Fibroblast of skin of scalp (primary cell): ENCODE results near the gene BRINP2.

ENCODE experiments used
- DNase-seq: peaks from one replicate; pipeline ENCODE4 v3.0.0-alpha.2; 2013

BRINP2 gene

DNA sequence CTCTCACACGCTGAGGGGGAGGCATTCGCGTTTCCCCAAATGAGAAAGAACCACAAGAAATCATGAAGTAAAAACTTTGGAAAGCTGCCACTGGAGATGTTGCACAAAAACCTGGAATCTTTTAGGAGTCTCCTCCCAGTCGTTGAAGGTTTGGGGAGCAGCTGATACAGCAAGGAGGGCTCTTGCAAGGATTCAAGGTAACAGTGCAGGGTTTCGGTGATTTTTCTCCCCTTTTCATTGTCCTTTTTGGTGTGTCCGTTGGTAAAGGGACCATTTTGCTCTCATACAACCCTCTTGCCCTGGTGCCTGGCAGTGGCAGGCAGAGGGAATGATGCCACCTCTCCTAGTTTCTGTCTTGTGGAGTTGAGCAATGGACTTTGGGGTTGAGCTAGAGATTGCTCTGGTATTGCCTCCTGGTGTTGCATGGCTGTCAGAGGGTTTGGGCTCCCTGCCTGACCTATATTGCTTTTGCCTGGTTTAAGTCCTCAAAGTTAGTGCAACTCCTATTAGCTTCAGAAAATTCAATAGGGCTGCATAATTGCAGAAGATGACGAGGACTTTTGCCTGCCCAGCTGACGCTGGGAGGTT, 872 bp downstream of the BRINP2 start:
- no peak for DNase-seq

DNA sequence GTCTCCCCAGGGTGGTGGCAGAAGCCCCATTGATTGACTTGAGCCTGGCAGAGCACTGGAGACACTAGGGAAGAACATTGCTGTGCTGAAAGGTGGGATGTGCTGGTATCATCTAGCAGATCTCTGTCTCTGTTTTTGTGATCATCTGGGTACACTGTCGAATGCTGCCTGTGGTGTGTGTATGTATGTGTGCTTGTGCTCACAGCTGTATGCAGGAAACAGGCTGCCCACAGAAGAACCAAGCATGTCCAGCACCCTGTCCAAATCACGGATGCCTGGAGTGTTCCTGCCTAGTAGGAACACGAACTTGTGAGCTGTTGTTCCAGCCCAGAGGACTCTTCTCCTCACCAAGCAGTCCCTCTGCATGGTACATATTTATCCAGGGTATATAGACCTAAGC, 1.5 kb downstream of the BRINP2 start:
- no peak for DNase-seq

DNA sequence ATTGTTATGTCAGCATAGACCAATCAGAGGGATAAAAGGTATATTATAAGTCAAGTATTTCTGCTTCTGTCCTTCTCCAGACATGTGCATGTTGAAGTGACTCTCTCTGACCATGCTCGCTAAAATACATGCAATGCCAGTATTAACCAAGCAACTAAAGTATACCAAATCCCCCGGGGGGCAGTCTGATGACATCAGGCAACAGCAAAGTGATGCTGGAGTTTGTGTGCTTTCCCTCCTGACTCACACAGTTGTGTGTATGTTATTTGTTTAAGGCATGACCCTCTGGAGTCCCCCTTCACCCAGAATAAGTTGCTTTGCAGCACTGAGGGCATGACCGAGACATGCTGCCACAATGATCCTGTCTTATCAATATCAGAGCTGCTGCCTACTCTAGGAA, 2.1 kb downstream of the BRINP2 start:
- no peak for DNase-seq

DNA sequence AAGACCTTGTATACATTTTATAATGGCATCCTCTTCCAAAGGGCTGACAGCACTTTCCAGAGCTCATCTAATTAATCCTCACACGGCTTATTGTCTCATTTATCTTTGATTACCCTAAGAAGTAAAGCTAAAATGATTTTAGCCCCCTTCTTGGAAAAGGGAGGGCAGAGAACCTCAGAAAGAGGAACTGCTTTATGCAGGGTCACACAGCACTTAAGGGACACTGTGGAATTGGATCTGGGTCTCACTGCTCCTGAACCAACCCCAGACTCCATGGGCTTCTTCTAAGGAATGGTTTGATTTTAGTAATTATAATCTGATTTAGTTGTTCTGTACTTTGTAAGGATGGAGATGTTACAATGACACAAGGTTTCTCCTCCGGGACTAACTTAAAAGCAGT, 3.2 kb downstream of the BRINP2 start:
- DNase-seq: no peak

DNA sequence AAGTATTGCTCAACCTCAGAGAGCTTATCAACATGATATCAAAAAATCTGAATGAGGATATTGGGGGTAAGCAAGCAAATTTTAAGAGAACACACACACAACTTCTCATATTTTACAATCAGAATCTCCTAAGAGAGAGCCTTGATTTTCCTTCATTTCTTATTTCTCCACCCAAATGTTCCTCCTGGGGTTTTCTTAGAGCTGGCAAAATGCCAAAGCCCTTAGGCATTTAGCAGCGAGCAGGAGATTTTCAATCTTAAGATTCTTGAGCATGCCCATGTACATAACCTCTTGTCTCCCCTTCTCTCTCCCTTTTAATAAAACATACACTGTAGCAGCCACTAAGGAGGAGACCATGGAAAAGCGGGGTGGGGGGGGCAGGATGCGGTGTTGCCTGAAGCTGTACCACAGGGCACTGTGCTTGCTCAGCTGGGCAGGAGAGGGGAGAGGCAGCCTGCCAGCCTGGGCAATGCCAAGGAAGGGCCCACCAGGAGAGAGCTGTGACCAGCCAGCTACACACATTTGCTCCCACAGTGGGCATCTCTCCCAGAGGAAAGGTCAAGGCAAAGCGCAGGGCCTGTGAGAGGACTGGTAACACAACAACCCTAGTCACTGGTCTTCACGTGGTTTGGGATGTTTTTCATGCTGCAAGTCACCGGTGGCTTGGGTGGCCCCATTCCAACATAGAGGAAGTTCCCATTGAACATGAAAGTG, 4.3 kb downstream of the BRINP2 start:
- DNase-seq: no peak

DNA sequence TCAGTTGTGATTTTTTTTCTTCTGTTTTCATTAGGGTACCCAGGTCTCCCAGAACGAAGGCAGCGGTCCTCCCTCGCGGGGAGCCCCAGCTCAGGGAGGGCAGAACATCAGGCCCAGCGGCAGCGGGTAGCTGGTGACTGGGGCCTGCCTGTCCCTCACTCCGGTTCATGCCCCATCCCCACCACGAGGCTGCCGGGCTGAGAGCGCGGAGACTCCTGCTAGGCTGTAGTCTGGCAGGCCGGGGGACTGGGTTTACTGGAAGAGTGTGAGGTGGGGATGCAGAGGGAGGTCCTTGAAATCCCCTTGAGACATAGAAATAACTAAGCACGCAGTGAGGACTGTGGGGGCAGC, 10.5 kb downstream of the BRINP2 start:
- DNase-seq: no peak

DNA sequence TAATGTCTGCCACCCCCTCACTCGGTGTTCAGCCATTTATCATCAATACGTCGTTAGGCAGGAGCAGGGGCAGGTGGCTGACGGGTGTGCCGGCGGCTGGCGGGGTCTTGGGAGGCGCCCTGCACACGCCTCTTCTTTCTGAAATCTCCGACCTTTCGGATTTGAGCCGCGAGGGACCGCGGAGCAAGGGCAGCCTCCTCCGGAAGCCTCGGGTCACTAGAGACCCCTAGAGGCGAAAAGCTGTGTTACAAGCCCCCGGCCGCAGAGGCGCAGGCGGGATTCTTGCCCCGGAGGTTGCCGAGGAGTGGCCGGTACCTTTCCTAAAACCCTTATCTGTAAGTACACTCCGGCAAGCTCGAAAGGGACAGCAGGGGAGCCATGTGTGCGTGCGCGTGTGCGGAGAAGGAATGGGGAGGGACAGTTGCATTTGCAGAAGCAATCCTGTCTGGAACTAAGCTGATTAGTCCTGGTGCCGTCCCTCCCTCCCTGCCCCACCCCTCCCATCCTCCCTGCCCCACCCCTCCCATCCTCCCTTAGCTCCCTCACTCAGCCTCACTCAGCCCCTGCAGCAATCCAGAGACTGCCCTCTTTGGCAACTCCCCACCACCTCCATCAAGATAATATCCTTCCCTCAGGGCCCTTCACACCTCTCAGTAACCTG, 11.0 kb downstream of the BRINP2 start:
- DNase-seq: peak; percentile 55

DNA sequence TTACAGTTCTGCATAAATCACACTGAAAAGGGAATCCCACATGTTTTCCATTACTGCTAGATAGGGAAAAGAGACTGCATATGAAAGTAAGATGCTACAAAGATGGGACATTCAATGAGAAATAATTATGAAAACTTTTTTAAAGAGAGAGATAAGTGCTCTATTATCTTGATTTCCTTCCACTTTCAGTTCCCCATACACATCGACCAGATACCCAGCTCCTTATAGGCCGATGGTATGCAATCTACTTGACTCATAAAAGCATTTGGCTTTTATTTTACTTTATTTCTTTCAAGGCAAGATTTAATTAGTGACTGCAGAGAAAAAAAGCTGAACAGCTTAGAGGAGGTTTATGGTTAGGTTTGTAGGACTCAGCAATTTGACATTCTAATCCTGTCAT, 13.1 kb downstream of the BRINP2 start:
- no peak for DNase-seq

DNA sequence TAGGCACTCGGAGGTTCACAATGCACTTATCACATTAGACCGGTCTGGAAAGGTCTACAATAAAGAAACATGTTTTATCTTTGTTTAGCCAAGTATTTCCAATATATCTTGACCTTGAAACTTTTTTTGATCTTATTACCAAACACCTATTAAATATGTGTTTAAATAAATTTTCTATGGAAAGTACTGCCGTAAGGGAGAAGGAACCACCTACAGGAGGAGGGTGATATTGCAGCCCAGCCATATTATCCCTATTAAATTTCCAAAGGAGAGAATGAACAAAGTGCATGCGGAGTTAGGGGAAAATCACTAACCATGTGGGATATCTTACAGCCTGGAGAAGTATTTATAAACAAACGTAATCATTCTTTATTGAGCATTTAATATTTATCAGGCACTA, 14.5 kb downstream of the BRINP2 start:
- DNase-seq: no peak

DNA sequence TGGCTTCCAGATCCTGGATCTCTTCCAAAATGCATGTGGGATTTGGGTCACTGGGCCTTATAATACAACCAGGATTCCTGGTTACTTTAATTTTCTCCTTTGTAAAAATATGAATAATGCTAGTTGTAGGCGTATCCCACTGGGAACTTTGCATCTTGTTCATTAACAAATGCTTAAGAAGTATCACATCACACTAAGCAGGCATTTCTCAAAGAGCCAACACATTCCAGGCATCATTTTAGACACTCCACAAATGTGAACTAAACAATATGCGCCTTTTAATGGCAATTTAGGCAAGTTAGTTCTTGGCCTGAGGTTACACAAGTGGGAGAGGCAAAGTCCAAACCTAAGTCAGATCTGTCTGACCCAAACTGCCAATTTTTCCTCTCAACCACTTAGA, 15.9 kb downstream of the BRINP2 start:
- DNase-seq: no peak

DNA sequence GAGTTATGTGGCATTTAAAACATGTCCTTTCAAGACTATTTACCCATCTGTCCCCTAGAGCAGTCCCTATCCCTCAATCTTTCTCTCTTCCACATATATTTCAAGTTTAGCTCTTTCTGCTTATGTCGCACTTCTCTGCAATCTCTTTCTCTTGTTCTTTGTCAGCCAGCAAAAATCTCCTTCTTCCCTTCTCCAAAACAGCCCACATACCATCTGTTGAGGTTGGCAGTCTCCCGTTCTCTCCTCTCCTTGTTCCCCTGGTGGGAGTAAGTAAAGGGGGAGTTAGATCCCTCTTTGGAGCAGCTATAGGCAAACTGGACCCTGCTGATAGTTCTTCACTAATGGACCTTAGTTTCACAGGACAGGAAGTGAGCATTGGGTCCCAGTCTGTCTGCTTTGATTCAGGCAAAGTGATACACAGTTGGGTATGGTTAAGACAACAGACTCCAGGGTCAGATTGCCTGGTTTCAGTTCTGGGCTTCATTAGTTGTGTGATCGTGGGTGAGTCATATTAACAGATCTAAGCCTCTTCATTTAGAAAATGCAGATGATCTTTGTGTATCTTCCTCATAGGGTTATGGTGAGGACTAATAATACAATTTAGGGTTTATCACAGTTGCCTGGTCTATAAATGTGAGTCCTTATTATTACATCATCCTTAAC, 19.7 kb downstream of the BRINP2 start:
- DNase-seq: no peak

DNA sequence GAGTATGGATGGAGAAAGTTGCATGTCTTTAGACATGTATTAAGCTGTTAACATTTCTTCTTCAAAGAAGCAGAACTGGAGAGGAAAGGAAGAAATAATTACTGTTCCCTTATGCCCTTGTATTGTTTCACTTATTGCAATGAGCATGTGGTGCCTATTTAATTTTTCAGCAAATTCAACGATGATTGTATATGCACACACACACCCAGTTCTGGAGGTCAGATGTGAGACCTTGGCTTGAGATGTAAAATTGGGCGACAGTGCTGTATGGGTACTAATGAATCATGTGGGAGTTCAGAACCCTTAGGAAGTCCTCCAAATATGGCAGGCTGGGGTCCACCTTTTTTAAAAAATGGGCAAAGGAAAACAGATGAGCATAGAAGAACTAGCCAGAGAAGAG, 27.5 kb downstream of the BRINP2 start:
- DNase-seq: no peak

DNA sequence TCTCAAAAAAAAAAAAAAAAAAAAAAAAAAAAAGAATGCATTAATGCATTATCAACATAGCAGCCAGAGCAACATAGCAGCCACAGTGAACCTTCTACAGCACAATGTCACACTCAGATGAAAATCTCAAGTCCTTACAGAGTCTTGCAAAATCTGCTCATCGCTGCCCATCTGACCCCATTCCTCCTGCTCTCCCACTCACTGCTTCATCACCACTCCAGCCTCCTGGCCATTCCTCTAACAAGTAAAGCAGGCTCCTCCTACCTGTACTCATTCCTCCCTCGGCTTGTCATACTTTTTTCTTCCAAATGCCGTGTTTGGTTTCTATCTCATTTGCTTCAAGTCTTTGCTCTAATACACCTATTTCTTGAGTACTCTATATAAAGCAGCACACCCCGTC, 29.5 kb downstream of the BRINP2 start:
- DNase-seq: no peak

DNA sequence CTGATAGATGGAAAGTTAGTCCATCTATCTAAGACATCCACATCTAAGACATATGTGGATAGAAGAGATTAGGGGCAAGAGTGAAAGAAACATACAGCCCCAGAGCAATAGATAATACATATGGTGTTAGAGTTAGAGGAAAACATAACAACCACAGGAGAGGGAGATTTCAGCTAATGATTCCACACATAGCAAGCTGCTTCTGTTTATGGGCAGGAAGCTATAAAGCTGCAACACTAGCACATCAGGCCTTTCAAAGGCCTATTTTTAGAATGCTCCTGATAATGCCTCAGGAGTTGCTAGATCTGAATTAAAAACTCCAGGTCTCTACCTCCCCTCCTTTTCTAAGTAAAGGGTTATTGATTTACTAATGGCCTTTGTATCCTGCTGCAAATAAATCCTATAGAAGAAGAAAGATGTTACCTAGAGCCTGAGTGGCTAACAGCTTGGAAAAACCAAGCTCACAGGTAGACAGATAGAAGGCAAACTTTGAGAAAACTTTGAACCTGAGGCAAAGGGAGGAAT, 36.1 kb downstream of the BRINP2 start:
- DNase-seq: no peak

DNA sequence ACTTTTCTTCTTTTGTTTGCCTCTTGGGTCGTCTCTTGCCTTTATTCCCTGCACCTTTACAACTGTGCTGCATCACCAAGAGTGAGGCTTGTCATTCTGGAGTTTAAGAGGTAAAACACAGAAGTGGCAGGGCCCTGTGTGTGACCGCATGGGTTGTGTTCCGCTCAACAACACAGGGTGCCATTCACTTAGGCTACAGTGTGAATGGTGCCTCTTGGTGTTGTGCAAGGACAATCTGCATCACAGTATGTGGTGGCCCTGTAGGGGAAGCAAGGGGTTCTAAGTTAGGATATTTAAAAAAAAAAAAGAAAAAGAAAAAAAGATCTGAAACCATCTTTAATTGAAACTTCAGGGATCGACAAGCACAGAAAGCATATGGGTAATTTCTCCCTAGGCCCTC, 38.2 kb downstream of the BRINP2 start:
- no peak for DNase-seq

DNA sequence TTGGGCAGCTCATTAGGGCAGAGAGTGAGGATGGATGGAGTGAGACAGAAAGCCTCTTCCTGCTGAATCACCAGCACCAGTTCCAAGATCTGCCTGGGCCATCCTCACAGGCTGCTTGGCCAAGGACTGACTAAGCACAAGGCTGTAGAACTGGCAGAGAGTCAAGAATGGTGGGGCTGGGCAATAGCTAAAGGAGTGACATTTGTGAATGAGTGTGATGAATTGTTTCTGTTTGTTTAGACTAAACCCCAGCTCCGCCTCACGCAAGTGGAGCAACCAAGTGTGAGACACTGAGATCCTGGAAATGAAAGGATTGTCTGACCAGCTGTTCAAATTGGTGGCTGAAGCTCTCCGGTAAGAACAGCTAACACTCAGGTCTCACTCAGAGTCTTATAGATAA, 38.6 kb downstream of the BRINP2 start:
- DNase-seq: peak; percentile 98

DNA sequence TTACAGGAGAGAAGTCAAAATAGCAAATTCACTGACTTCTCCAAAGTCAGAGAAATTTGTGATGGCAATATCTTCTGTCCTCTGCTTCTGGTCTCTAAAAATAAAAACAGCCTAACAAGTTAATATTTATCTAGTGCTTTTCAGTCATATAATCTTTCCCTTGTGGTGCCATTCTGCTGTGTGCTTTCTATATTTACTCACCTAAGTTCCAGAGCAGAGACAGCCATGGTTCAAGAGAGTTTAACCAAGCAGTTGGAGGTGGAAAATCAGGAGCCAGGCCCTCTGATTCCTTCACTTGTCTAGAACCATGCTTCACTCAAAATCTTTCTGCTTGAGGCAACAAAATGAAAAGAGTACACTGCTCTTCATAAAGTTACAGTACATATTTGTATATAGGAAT, 39.3 kb downstream of the BRINP2 start:
- no peak for DNase-seq

DNA sequence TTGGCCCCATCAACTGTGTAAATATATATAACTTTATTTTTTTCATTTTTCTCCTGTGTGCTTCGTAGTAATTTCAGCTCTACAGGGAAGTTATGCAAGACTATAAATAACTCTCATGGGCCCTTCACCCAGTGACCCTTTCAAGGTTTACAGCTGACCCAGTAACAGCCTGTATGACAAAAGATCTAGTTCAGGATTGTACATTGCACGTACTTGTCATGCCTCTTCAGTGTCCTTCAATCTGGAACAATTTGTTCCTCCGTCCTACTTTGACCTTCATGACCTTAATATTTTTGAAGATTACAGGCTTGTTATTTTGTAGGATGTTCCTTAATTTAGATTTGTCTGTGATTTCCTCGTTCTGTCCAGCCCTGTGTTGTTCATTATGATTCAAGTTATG, 40.5 kb downstream of the BRINP2 start:
- no peak for DNase-seq

DNA sequence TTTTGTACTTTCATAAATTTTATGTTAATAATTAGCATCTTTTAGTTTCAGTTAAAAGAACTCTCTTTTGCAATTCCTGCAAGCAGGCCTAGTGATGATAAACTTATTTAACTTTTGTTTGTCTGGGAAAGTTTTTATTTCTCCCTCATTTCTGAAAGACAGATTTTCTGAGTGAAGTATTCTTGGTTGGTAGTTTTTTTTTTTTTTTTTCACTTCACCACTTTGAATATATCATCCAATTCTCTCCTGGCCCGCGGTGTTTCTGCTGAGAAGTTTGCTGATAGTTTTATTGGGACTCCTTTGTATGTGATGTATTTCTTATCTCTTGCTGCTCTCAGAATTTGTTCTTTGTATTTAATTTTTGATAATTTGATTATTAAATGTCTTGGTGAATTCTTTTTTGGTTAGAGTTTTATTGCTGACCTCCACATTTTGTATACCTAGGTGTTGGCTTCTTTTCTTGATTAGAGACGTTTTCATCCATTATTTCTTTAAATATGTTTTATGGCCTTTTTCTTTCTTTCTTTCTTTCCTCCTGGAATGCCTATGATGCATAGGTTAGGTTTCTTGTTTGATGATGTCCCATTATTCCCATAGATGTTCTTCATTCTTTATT, 45.9 kb downstream of the BRINP2 start:
- no peak for DNase-seq

DNA sequence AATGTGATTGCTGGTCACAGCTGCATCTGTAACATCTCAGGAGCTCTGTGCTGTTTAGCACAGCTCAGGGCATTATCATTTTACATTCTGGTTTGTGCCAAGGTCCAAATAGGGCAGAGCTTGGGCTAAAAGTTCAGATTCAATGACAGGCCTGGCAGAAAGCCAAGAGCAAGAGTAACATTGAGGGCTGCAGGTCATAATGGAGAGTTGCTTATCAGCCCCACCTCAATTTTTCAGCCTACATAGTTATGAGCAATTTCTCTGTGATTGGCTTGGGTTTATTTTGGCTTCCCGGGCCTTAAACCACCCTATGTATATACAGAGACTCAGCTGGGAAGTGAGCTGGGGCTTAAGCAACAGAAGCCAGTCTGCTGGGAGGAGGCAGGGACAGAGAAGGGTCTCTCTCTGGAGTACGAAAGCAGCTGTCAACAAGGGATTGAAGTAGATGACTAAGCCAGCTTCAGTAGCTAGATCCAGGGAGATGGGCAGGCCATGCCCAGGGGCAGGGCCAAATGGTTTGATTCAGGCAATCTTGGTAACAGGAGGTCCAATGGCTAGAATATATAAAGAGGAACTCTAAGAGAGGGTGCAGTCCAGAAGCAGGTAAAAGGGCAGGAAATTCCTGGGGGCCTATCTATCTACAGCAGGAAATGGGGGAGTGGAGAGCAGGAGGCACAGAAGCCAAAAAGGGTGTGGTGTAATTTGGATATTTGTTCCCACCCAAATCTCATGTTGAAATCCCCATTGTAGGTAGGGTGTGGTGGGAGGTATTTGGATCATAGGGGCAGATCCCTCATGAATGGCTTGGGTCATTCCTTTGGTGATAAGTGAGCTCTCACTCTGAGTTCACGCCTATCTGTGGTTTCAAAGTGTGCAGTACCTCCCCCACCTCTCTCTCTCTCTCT, 49.0 kb downstream of the BRINP2 start:
- no peak for DNase-seq

DNA sequence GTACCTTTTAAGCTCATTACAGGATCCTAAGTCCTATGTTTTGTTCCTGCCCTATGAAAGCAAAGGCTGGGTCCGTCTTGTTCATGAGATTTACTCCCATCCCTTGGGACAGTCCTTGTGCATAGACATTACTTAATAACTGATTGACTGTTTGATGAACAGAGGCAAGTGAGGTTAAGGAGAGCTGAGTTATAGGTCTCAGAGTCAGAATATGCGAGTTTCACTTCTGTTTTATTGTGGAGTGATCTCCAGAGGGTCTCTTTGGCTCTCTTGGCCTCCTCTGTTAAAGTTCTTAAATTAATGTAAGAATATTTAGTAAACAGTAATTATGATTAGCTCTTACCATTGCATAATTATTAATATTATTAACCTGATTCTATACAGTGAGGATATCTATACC, 52.6 kb downstream of the BRINP2 start:
- no peak for DNase-seq
